ENCODE measurements around the gene PLOD1. TPM values are rescaled to one million over a fixed set of nuclear protein-coding genes. Genes with fewer than 3 reads are reported as not detected.
"Not testable (repeated sequence)": the region's sequence is repeated elsewhere in the genome, so short reads cannot be mapped to it uniquely, and the experiment has no call there.

The PLOD1 gene
- total and polyA plus RNA-seq, 8 donors, result 20.0 to 55.2 (median 35.1) TPM

DNA sequence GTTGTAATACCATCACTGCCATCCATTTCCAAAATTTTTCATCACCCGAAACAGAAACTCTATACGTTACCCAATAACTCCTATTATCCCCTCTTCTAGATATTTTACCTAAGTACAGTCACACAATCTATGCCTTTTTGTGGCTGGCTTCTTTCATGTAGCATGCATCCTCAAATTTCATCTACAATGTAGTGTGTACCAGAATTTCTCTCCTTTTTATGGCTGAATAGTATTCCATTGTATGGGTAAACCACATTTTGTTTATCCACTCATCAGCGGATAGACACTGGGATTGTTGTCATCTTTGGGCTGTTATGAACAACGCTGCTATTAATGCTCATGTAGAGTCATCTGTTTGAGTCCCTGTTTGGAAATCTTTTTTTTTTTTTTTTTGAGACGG, 29.5 kb upstream of the PLOD1 start:
- Histone ChIP-seq H3K4me3 (no peak overlapping the region), H3K36me3 (no peaks in the 10 kb centered on the region), H3K9me3 (no peaks in the 10 kb centered on the region), H3K27me3 (peaks cover 0 to 4% (median 0%) of the 10 kb centered on the region in 4 donors), H3K4me1 (peaks cover 0 to 3% (median 0%) of the 10 kb centered on the region in 3 donors), H3K27ac (no peak overlapping the region)
- intact Hi-C loops (cut with DNase I), result no loop called here
- DNase-seq (no peak), FAIRE-seq (no peak), ATAC-seq (no peak)
- 89 to 94% methylated on average over 5 of the region's 5 CpGs for WGBS, 2 donors
- no peak for TF ChIP-seq CTCF (IDR thresholded peaks at IDR 0.05)

DNA sequence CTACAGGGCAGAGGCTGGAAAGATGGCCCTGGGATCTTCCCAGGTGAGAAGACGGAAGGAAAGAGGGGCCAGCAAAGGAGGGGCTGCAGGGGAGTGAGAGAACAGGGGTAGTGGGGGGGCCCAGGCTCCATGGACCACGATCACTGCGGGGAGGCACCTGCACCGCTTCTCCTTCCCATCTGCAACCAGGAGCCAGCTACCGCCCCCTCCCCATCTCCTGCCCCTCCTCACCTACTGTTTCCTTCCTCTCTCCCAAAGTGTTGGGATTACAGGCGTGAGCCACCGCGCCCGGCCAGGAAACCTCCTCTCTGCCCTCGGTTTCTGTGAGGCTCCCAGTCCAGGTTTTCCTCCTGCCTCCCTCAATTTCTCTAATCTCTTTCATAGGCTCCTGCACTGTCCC, 27.6 kb upstream of the PLOD1 start:
- H3K27ac ChIP-seq, result no peak overlapping the region
- no peaks in the 10 kb centered on the region for H3K27me3 ChIP-seq
- DNase-seq (peak in 2 of 6 donors; percentile 50 to 73), FAIRE-seq (no peak), ATAC-seq (no peak)
- H3K36me3 ChIP-seq, result no peaks in the 10 kb centered on the region
- peaks cover 0 to 3% (median 0%) of the 10 kb centered on the region in 3 donors for H3K4me1 ChIP-seq
- H3K9me3 ChIP-seq, result no peaks in the 10 kb centered on the region
- 77 to 82% methylated on average over 10 of the region's 10 CpGs for WGBS, 2 donors
- TF ChIP-seq CTCF (IDR thresholded peaks at IDR 0.05), result no peak
- intact Hi-C loops (cut with DNase I), result no loop called here
- no peak overlapping the region for H3K4me3 ChIP-seq

- 9% methylated on average over 19 of the region's 19 CpGs for WGBS, 2 donors
Observed at GRCh38 chr1:11907275-11908094, 27.0 kb upstream of the PLOD1 start.

DNA sequence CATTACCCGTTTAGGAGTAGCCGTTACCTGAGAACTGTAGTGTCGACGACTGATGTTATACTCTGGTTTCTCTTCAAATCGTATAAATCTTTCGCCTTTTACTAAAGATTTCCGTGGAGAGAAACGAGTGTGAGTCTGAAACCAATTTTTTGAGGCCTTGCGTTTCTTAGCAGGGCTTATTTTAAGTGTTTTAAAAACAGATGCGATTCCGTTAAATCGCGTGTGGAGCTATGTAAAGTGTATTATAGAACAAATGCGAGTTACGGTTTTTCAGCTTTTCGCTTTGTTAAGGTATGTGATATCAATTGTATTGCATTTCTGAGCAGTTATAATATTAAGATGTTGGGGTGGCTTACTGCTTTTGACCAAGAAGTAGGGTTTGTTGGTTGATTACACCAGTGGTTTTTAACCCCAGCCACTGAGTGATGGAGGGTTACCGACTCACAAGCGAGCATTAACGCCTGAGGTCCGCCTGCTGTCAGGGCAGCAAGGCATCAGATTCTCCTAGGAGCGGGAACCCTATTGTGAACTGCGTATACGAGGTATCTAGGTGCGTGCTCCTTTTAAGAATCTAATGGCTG, 26.3 kb upstream of the PLOD1 start:
- H3K4me3 ChIP-seq, result peak overlapping the region; percentile 15 to 50 (median 35)
- no peaks in the 10 kb centered on the region for H3K9me3 ChIP-seq
- no peak for TF ChIP-seq CTCF (IDR thresholded peaks at IDR 0.05)
- H3K27ac ChIP-seq, result peak overlapping the region; percentile 87 to 98 (median 96)
- 0 to 1% methylated on average over 24 of the region's 24 CpGs for WGBS, 2 donors
- intact Hi-C loops (cut with DNase I), result no loop called here
- DNase-seq (peak in 1 of 6 donors; percentile 53), FAIRE-seq (peak; percentile 92), ATAC-seq (peak; percentile 70 to 83 (median 76))
- peaks cover 0 to 3% (median 0%) of the 10 kb centered on the region in 3 donors for H3K4me1 ChIP-seq
- no peaks in the 10 kb centered on the region for H3K36me3 ChIP-seq
- H3K27me3 ChIP-seq, result no peaks in the 10 kb centered on the region

More at GRCh38 chr1:11907275-11908094, 27.0 kb upstream of the PLOD1 start:
- FAIRE-seq (no peak), ATAC-seq (peak; percentile 75 to 88 (median 84)), DNase-seq (peak; percentile 89 to 98 (median 92))
- Histone ChIP-seq H3K4me1 (peaks cover 0 to 3% (median 0%) of the 10 kb centered on the region in 3 donors), H3K4me3 (peak overlapping the region in 2 of 4 donors; percentile 44 to 50), H3K27me3 (no peaks in the 10 kb centered on the region), H3K9me3 (no peaks in the 10 kb centered on the region), H3K36me3 (no peaks in the 10 kb centered on the region), H3K27ac (peak overlapping the region; percentile 87 to 98 (median 96))
- peak; percentile 44 to 68 (median 58) for TF ChIP-seq CTCF (IDR thresholded peaks at IDR 0.05)
- intact Hi-C loops (cut with DNase I), result no loop called here

DNA sequence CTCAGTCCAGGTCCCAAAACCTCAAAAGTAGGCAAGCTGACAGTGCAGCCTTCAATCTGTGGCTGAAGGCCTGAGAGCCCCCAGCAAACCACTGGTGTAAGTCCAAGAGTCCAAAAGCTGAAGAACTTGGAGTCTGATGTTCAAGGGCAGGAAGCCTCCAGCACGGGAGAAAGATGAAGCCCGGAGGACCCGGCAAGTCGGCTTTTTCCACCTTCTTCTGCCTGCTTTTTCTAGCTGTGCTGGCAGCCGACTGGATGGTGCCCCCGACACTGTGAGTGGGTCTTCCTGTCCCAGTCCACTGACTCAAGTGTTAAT, 23.6 kb upstream of the PLOD1 start:
- not testable (repeated sequence) for DNase-seq, H3K9me3 ChIP-seq, H3K27ac ChIP-seq, FAIRE-seq, H3K4me3 ChIP-seq, ATAC-seq, H3K4me1 ChIP-seq, H3K27me3 ChIP-seq, H3K36me3 ChIP-seq
- WGBS, 2 donors, result 69 to 82% methylated on average over 6 of the region's 6 CpGs
- intact Hi-C loops (cut with DNase I), result loop anchor here in 1 of 3 donors (10.0 kb wide), 1 partner anchor 54 kb away; no protein-coding TSS in a partner anchor
